Activated naive CD8-positive, alpha-beta T cell treated with anti-CD3 and anti-CD28 coated beads, Interleukin-2, amount 50 U/mL, for 16 hours (primary cell): ENCODE data around the gene TMCO4.
"Not testable (repeated sequence)": the region's sequence is repeated elsewhere in the genome, so short reads cannot be mapped to it uniquely, and the experiment has no call there.

Experiments
- DNase-seq: peaks from one replicate; pipeline ENCODE4 v3.0.0-alpha.2; 2020; ENCODE audit warnings: low read depth, low spot score

TMCO4 gene

GRCh38 chr1:19640363-19641316 is 159.1 kb downstream of the TMCO4 start:
- DNase-seq, result no peak

- no peak for DNase-seq
Measured at GRCh38 chr1:19639999-19640362, 159.7 kb downstream of the TMCO4 start.

DNA sequence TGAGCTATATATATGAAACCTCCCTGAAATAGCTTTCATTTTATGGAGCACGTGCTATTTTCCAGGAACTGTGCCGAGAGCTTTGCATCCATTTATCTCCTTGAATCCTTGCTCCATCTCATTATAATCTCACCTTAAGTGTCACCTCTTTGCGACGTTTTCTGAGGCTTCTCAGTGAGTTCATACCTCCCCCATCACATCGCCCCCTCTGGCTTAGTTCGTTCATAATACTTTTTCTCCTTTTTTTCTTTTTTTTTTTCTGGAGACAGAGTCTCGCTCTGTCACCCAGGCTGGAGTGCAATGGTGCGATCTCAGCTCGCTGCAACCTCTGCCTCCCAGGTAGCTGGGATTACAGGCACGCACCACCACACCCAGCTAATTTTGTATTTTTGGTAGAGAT is 160.5 kb downstream of the TMCO4 start:
- not testable (repeated sequence) for DNase-seq

- no peak for DNase-seq
Measured at GRCh38 chr1:19637606-19638005, 162.1 kb downstream of the TMCO4 start.

- DNase-seq, result not testable (repeated sequence)
Measured at GRCh38 chr1:19636749-19637148, 163.0 kb downstream of the TMCO4 start.

DNA sequence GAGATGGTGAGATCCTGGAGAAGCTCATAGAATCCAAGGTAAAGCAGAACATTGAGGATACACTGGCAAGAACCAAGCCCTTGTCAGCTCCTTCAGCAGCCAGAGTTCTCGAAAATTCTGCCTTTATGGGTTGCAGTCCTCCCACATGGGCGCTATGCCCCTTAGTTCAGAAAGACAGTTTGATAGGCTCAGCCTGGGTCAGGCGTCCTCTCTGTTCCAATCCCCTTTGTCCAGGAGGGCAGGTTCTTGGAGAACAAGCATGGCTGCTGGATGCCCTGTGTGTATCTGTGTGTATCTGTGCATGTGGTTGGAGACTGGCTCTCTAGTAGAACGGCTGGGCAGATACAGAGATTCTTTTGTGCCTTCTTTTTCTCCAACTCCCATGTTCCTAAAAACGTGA is 163.7 kb downstream of the TMCO4 start:
- DNase-seq, result no peak

- DNase-seq, result no peak
Measured at GRCh38 chr1:19635646-19636045, 164.1 kb downstream of the TMCO4 start.

DNA sequence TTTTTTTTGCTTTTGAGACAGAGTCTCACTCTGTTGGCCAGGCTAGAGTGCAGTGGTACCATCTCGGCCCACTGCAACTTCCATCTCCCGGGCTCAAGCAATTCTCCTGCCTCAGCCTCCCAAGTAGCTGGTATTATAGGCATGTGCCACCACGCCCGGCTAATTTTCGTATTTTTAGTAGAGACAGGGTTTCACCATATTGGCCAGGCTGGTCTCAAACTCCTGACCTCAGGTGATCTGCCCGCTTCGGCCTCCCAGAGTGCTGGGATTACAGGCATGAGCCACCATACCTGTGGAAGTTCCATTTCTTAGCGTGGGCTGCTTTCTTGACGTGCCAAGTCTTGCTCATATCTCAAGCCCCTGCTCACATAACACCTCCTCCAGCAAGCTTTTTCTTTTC is 164.7 kb downstream of the TMCO4 start:
- not testable (repeated sequence) for DNase-seq

DNA sequence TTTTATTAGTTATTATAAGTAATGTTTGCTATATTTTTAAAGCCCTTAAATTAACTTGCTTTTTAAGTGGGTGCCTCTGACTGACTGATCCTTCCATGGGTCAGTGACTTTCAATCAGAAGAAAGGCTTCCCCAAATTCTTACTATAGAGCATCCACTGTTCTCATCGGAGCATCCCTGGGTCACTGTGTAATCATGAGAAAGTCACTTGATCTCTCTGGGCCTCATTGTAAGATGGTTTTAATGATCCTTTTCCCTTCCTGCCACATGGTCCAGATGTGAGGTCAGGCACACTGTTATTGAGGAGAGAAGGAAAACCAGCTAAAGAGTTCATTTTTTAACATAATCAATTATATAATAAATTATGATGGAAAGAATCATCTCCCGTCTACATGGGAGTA is 166.6 kb downstream of the TMCO4 start:
- DNase-seq, result no peak
